ENCODE measurements around the gene HERC3.
A peak's percentile ranks its signal among the peaks of the same experiment; 100 is the strongest.

Gene HERC3

DNA sequence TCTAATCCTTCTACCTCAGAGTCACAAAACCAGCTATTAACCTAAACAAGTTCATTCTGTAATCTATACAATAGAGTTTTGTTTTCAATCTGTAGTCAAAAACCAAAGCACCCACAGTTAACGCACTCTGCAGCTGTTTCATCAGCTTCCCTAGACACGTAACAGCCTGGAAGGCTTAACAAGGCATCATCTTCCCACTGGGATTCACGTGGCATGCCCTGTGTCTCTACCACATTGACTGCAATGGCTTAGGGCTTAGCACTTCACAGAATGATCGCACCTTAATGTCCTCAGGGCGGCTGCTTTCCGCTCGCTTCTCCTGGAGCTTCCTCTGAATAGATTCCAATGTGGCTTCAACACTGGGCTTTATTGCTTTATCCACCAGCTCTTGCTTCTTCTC, 155.1 kb downstream of the HERC3 start:
- DNase-seq (ENCODE audit: low read depth): no peak

GRCh38 chr4:88750369-88750768, 158.1 kb downstream of the HERC3 start:
- no peak for DNase-seq (ENCODE audit: low read depth)

DNA sequence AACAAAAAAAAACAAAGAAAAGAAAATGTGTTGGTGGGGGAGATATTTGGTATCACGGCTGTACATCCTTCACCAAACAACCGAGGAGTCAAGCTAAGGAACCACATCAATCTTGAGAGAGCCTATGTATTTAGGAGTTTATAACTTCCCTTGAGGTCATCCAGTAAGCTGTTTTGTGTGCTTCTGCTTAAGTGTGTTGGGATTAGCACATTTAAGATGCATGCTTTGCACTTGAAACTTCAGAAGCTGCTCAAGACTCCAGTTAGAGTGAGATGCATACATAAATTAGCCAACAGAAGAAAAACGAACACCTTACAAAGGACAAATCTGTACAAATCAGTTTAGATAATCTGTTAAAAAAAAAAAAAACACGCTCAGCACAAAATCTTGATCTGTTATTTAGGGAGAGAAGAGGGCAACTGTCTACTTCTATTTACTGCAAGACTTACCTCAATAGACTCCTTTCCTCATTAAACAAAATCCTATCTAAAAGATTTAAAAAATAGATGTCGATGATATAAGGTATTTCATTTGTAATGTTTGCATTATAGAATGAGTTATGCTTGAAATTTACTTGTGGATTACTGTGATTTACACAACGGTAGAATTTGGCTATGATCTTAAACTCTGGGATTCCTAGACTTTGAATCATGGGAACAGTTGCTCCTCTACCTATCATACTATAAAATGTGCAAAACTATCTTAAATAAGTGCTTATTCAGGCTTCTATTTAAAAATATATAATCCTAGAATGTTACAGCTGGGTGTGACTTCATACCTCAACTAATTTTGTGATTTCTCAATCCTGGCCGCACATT, 159.2 kb downstream of the HERC3 start:
- DNase-seq (ENCODE audit: low read depth): peak; percentile 66

DNA sequence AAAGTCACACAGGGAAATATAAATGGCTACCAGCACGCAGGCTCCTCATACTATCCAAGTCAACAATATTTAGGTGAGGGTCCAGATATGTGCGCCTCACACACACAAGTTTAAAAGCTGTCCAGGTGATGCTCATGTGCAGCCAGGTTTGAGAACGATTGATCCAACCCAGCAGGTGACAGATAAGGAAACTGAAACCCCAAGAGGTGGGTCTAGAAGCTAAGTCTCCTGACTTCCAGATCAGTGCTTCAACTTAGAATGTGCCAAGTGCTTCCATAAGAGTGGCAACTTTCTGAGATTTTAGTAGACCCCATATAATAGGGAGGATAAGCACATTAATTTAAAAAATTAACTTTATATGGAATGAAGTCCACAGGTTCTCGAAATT, 159.8 kb downstream of the HERC3 start:
- DNase-seq (ENCODE audit: low read depth): no peak

DNA sequence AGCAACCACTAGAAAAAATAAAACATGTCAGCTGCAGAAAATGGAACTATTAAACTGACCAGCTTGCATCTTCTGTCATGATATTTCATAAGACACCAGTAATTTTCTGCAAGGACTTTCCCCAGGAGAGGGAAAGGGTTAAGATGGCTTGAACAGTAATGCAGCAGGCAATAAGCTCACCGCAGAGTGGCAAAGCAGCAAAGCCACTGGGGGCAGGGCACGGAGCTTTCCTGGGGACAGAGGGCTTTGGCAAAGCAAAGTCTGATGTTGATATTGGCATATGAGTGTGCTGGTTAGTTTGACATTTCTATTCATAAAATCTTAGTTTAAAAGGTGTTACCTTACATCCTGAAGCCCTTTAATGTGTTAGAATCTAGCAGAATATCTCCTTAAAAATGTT, 160.5 kb downstream of the HERC3 start:
- DNase-seq (ENCODE audit: low read depth): no peak

DNA sequence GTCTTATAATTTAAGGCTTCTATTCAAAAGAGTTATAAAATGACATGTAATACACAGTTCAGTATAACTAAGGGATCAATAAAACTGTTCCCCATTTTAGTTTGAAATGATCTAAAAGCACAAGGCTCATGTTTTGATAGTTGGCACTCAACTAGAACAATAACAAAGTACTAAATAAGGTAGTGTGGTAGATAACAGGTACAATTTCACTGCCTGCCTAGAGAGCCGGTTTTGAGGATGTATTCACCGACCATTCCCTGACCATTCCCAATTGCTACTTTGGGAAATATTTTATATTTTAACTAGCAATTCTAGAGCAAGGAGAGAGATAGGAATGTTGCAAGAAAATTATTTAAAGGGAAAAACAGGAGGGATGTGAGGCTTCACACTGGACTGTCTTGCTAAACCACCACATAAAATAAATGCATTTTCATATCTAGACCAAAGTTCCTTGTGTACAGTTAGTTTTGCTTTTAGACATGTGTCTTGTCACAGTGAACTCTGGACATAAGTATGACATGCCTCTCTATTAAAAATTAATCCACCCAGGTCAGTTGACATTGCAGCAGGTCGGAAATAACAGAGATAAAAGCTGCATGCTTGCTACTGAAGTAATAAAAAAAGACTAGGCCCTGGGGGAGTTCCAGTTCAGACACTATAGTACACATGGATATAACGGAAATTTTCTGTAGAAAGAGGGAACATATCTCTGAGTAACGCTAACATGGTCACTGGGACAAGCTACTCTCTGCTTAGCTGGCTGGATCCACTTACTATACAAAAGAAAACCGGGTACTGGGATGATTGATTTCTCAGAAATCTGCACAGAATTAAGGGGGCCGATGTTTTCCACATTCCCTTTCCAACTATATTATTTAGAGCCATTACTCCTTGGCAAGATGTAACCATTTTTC, 161.6 kb downstream of the HERC3 start:
- no peak for DNase-seq (ENCODE audit: low read depth)

GRCh38 chr4:88754796-88755195, 162.5 kb downstream of the HERC3 start:
- DNase-seq (ENCODE audit: low read depth): no peak

DNA sequence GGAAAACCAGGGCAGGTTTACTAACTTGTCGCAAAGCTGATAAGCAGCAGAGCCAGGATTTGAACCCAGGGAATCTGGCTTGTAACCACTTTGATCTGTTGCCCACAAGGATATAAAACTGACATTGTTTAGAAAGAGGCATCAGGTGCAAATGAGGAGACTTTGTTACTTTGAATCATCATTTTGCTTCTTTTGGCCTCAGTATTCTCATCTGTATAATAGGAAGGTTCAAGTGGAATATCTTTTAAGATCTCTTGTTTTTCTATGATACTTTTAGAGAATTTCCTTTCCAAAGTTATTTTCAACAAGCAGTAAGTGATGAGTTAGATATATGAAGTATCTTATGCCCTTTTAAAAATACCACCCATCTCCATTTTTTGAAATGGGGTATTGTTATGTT, 163.2 kb downstream of the HERC3 start:
- DNase-seq (ENCODE audit: low read depth): no peak

- DNase-seq (ENCODE audit: low read depth): peak; percentile 36
These were observed 163.9 kb downstream of the HERC3 start for GRCh38 chr4:88756149-88756548.

GRCh38 chr4:88757067-88757466, 164.8 kb downstream of the HERC3 start:
- DNase-seq (ENCODE audit: low read depth): no peak

GRCh38 chr4:88757776-88758175, 165.5 kb downstream of the HERC3 start:
- DNase-seq (ENCODE audit: low read depth): no peak

All from iris pigment epithelial cell (primary cell).